DMS53 treated with DMSO at 0.1 percent for 48 hours (cell line): ENCODE measurements around the gene ABCA9.
"Not testable (repeated sequence)": the region's sequence is repeated elsewhere in the genome, so short reads cannot be mapped to it uniquely, and the experiment has no call there.

Experiments used
- DNase-seq: peaks from one replicate; lab custom pipeline; 2025; ENCODE audit not compliant: unreplicated experiment; lab: John Stamatoyannopoulos, UW

The ABCA9 gene

DNA sequence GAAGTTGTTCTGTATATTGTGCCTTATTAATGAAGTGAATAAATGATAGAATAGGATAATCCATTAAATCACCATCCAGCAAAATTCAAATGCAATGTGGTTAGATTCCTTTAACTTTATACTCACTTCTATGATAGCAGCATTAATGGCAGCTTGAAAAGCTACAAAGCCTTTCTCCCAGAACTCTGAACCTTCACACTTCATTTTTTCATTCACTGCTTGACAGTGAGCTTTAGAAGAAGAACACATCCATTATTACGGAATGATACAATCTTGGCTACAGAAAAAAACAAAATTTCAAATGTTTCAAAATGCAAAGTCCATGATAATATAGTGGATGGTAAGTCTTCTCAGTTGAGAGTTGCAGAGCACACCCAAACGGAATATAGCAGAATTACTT, 16.4 kb downstream of the ABCA9 start:
- DNase-seq, result no peak

DNA sequence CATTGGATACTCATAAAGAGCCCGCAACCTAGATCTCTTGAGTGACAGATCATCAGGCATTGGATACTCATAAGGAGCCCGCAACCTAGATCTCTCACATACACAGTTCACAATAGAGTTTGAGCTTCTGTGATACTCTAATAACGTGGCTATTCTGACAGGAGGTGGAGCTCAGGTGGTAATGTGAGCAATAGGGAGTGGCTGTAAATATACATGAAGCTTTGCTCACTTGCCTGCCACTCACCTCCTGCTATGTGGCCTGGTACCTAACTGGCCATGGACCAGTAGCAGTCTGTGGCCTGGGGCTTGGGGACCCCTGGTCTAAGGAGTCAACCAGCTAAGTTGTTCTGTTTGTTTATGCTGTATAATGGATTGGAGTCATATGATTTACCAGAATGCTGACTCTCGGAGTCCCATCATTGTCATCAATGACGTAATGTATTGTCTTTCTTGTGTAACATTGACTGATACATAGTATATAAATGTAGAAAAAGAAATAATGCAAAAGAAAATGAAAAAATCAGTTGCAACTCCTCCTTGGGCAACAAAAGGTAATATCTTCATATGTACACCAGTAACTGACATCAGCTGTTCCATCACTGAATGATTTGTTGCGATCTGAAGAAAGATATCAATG, 17.5 kb downstream of the ABCA9 start:
- no peak for DNase-seq

DNA sequence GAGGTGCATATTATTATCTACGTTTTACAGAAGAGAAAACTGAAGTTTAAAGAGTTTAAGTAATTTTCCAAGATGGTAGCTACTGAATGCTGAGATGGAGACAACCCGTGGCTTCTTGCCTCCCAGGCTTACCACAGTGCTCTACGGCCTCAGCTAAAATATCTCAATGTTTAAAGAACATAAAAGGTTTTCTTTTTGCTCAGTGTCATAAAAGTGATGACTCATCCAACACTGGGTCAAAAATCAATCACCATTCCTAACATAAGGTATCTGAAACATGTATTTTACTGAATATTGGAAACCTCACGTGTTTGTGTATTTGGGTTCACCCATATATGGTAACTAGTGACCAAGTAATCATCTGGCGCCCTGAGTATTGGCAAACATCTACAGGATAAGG, 18.4 kb downstream of the ABCA9 start:
- DNase-seq, result no peak

GRCh38 chr17:69031839-69032238, 28.9 kb downstream of the ABCA9 start:
- no peak for DNase-seq

DNA sequence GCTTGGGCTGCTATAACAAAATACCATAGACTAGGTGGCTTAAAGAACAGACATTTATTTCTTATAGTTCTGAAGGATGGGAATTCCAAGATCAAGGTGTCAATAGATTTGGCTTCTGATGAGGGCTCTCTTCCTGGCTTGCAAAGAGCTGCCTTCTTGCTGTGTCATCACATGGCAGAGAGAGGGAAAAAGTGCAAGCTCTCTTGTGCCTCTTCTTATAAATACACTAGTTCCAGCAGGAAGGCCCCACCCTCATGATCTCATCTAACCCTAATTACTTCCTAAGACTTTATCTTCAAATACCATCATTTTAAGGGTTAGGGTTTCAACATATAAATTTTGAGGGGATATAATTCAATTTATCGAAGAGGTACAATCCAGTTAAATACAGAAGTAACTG, 30.6 kb downstream of the ABCA9 start:
- no peak for DNase-seq

GRCh38 chr17:69018687-69019086, 42.0 kb downstream of the ABCA9 start:
- DNase-seq, result no peak

GRCh38 chr17:69018022-69018615, 42.6 kb downstream of the ABCA9 start:
- no peak for DNase-seq

DNA sequence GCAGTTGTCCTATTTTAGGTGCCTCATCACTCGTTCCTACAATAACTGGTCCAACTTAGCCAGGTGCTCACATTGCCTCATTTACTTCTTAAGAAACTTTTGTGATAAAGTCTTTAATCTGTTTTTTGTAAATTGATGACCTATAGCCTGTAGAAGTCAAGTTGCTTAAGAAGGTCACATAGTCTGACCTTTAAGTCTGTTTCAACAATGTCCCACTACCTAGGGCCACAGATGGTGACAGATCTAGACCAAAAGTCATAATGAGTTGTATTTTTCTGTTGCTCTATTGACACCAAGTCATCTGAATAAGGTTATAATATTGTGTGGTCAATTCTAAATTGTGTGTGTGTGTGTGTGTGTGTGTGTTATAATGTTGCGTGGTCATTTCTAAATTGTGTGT, 45.1 kb downstream of the ABCA9 start:
- DNase-seq, result no peak

GRCh38 chr17:69012895-69013805, 47.6 kb downstream of the ABCA9 start:
- no peak for DNase-seq

DNA sequence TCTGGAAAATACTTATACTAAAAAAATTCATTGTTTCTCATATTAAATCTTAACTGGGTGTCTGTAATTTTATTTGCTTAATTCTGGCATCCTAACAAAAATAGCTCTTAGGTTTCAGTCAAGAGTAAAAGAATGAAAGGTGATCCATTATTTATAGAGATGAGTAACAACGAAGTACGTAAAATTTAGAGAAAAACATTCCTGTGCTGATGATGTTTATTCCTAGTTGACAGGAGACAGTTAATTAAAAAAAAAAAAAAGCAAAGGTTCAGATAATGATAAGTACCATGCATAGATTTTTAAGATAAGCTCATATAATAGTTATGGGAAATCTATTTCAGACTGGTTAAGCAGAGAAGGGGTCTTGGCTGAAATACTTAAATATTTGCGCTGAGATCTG, 50.8 kb downstream of the ABCA9 start:
- no peak for DNase-seq

- not testable (repeated sequence) for DNase-seq
Measured at GRCh38 chr17:69004759-69005158, 56.0 kb downstream of the ABCA9 start.

DNA sequence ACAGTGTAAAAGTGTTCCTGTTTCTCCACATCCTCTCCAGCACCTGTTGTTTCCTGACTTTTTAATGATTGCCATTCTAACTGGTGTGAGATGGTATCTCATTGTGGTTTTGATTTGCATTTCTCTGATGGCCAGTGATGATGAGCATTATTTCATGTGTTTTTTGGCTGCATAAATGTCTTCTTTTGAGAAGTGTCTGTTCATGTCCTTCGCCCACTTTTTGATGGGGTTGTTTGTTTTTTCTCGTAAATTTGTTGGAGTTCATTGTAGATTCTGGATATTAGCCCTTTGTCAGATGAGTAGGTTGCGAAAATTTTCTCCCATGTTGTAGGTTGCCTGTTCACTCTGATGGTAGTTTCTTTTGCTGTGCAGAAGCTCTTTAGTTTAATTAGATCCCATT, 61.0 kb downstream of the ABCA9 start:
- not testable (repeated sequence) for DNase-seq

GRCh38 chr17:68993112-68993511, 67.6 kb downstream of the ABCA9 start:
- no peak for DNase-seq

DNA sequence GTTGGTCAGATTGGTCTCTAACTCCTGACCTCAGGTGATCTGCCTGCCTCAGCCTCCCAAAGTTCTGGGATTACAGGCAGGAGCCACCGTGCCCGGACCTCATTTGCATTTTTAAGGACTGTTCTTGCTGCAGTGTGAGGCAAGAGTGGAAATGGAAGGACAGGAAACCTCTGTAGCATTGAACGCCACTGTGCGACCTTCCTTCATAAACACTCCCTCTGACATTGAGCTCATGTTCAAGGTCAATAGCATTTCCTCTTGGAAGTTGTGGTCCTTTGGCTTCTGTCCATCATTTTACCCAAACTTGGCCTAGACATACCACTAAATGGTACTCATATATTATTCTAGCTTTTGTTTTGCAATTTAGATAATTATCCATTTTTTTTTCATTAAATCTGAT, 72.8 kb downstream of the ABCA9 start:
- DNase-seq, result no peak

GRCh38 chr17:68981288-68981687, 79.4 kb downstream of the ABCA9 start:
- no peak for DNase-seq

DNA sequence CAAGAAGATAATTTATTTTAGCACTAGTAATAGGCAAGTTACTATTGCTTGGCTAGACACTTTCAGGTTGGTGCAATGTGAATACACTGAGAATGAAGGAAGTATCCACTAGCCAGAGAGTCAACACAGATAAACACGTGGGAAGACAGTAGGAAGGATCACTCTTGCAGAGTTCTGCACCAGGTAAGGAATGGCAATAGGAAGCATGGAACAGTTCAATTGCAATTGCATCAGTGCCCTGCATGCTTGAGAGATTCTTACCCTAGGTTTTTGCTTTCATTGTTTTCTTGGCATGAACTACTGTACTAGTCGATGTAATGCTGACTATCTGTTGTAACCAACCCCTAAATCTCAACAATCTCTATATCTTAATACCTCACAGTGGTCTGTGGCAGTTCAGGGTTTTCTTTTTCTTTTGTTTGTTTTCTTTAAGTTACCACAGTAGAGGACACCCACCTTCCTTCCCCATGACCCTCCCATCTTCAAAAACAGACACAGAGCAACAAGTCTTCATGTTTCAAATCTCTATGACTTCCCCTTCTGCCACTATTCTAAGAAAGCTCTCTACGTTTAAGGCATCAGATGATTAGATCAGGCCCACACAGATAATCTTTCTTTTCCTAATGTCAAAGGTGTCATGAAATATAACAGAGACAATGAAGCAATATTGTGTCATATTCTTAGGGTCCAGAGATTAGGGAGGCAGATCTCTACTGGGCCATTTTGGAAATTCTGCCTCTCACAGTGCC, 87.5 kb downstream of the ABCA9 start:
- no peak for DNase-seq

DNA sequence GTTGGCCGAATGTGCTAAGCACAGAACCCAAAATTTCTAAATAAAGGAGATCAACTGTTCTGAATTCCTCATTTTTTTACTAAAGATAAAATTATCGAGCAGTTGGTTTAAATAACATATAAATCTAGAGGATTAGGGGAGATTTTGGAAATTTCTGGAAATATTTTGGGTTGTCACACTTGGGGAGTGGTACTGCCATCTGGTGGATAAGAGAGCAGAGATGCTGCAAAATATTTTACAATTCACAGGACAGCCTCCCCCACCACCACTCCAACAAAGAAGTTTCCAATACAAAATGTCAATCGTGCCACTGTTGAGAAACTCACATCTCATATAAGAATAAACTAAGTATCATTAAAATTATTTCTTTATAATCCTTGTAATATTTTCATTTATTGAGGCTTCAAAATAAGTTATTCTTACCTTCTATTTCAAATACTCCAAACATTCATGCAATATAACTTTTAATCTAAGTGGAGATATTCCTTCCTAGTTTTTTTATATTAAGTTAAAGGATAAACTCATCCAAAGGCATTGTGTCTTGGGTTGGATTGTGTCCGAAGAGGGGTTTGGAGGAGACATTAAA, 88.5 kb downstream of the ABCA9 start:
- no peak for DNase-seq

GRCh38 chr17:68969101-68969500, 91.6 kb downstream of the ABCA9 start:
- no peak for DNase-seq

DNA sequence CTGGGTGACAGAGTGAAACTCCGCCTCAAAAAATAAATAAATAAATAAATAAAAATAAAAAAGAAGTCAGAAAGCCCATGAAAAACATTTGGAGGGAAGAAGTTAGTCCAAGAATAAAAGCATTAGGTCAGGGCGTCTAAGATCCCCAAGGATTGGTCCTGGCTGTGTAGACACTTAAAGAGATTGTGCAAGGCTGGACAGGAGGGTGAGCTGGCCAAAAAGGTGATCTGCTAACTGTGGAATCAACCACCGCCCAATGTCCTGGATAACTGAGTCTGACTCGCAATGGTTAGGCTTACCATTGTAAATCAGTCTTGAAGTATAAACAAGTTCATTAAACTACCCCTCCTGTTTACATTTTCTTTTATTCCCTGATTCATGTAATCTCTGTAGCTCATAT, 96.8 kb downstream of the ABCA9 start:
- no peak for DNase-seq

DNA sequence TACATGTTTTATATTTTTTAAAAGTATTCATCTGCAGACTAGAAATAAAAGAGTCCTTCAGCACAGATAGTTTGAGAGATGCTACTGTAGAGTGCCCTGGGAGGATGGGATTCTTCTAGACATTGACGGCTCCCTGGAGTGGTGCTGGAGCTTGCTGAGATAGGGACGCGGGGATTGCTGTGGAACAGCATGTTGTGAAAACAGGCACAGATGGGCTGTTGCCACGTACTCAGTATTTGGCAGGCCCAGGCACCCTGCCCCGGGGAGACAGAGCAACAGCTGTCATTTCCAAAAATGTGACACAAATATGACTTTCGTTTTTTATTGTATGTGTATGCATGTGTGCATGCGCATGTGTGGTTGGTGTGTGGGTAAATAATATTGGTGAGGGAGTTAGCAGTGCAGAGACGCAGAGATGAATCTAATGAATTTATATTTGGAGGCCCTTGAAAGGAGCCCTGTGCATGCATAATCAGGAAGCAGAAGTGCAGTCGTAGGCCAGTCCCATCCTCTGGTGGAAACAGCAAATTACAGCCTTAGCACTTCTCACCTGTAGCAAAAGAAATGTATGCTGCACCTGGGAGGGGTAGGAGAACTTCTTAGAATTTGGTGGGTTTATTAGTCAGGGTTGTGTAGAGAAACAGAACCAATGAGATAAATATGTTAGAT, 99.4 kb downstream of the ABCA9 start:
- no peak for DNase-seq

- not testable (repeated sequence) for DNase-seq
Measured at GRCh38 chr17:68959117-68959516, 101.6 kb downstream of the ABCA9 start.
